ENCODE data around the gene PRDX1.
A peak's percentile ranks its signal among the peaks of the same experiment; 100 is the strongest.

PRDX1 gene

DNA sequence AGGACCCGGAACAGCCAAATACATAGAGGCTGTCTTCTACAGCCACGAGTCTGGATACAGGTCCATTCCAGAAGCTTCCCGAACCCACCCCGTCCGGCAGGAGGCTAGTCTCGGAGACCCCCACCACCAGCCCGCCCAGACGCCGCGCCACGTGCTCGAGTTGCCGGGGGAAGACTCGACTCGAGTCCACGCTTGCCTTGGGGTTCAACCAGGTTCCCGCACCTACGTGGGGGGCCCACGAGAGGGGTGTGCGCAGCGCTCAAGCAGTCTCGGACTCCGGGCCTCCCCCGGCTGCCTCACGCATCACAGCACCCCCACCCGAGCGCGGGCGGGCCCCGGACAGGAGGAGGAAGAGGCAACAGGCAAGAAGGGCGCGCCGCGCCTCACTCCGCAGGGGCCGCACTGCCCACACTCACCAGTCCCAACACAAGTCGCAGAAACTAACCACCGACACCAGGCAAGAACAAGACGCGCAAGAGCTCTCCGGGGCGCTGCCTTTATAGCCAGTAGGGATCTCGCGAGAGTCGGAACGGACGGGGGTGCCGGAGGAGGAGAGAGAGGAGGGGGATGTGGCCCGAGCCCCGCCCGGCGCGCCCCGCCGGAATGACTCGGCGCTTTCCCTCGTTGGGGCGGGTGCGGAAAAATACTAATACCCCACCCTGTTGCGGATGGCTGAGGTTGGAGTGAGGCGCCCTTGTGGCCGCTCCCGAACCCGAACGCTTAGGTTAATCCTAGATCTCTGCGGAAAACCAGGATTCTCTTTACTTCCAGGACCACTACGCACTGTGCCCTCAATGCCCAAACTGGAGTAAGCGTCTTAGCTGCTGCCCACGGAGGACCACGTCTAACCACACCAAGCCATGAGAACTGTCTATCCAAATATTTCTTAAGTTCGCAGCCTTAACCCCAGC, at the start of gene PRDX1:
Gene PRDX1, minus strand, starts transcription at position 472 of the 911 bp plus-strand sequence. CDS start 2,841 bp downstream, outside the sequence.
- peak within 1 kb of the TSS; percentile 98 for H3K4me3 ChIP-seq (ENCODE audit: low read depth, low read length)
- TF ChIP-seq, protein P1, sequence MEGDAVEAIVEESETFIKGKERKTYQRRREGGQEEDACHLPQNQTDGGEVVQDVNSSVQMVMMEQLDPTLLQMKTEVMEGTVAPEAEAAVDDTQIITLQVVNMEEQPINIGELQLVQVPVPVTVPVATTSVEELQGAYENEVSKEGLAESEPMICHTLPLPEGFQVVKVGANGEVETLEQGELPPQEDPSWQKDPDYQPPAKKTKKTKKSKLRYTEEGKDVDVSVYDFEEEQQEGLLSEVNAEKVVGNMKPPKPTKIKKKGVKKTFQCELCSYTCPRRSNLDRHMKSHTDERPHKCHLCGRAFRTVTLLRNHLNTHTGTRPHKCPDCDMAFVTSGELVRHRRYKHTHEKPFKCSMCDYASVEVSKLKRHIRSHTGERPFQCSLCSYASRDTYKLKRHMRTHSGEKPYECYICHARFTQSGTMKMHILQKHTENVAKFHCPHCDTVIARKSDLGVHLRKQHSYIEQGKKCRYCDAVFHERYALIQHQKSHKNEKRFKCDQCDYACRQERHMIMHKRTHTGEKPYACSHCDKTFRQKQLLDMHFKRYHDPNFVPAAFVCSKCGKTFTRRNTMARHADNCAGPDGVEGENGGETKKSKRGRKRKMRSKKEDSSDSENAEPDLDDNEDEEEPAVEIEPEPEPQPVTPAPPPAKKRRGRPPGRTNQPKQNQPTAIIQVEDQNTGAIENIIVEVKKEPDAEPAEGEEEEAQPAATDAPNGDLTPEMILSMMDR (IDR thresholded peaks at IDR 0.05; ENCODE audit: low read depth, low read length), result no peak
- TF ChIP-seq MYC (IDR thresholded peaks at IDR 0.05; ENCODE audit: low read depth, low read length) (peak; percentile 91), POLR2A (IDR thresholded peaks at IDR 0.05; ENCODE audit: extremely low read depth, insufficient read length) (peak; percentile 100)
- TF ChIP-seq, protein P2, sequence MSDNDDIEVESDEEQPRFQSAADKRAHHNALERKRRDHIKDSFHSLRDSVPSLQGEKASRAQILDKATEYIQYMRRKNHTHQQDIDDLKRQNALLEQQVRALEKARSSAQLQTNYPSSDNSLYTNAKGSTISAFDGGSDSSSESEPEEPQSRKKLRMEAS (IDR thresholded peaks at IDR 0.05; ENCODE audit: low read depth, low read length), result peak; percentile 80
- DNase-seq (ENCODE audit: low read depth), result peak; percentile 97

DNA sequence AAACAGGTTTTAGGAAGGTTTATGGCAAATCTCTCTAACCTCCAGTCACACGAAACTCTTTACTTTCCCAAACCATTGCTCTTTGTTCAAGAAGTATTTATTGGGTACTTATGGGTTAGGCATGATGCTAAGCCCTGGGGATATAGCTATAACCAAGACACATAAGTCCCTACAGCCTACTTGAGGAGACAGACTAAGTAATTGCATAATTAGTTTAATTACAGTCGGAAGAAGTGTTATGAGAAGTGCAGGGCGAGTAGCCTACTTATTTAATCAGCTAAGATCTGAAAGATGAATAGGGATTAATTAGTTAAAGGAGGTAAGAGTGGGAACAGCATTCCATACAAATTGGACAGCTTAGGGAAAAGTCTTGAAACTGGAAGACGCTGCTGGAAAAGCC, 48.9 kb upstream of the PRDX1 start:
- TF ChIP-seq, protein P1 (IDR thresholded peaks at IDR 0.05; ENCODE audit: low read depth, low read length), result no peak
- no peak for TF ChIP-seq POLR2A (IDR thresholded peaks at IDR 0.05; ENCODE audit: extremely low read depth, insufficient read length)
- DNase-seq (ENCODE audit: low read depth), result no peak
- no peak overlapping the region for H3K4me3 ChIP-seq (ENCODE audit: low read depth, low read length)

DNA sequence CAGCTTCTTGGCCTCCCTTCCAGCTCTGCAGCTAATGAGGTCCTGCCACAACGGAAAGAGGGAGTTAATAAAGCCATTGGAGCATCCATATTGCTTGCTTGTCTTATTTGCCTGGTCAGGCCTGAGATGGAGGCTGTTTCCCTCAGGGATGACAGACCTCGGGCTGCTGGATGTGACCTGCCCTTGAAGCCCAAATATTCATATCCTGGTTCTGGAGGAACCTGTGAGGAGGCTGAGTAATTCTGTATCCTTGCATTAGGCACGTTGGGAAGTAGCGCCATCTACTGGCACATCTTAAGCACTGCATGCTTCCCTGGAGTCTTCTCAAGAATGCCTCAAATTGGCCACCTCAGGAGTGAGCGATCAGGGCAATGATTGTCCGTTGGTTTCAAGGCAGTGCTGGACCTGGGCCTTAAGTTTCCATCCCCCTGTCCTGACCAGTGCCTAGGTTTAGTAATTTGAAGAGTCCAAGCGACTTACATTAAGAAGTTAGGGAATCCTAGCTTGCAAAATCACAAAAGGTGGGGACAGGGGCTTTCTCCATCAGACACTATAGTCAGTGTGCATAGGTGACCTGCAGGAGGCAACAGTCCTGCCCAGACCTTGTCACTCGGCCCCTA, 48.4 kb upstream of the PRDX1 start:
- H3K4me3 ChIP-seq (ENCODE audit: low read depth, low read length), result no peak overlapping the region
- DNase-seq (ENCODE audit: low read depth), result peak; percentile 81
- TF ChIP-seq MYC (IDR thresholded peaks at IDR 0.05; ENCODE audit: low read depth, low read length) (peak; percentile 13; the same call in 1 of the 2 replicates), POLR2A (IDR thresholded peaks at IDR 0.05; ENCODE audit: extremely low read depth, insufficient read length) (no peak)
- TF ChIP-seq, protein P1 (IDR thresholded peaks at IDR 0.05; ENCODE audit: low read depth, low read length), result peak; percentile 97
- TF ChIP-seq, protein P2 (IDR thresholded peaks at IDR 0.05; ENCODE audit: low read depth, low read length), result peak; percentile 88

DNA sequence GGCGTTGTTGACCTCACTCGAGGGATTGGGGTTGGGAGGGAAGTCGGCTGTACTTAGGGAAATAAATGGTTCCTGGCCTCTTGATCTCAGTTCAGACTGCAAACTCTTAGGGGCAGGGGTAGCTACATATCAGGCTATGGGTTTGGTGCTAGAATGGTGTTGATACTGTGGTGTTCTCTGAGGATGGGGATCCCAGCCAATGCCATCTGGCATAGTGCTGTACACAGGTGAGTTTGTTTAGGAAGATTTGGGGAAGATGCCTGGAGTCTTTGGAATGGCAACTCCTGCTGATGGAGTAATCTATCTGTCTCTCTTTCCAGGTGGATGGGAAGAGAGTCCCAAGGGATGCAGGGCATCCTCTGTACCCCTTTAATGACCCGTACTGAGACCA, 47.9 kb upstream of the PRDX1 start:
- no peak for DNase-seq (ENCODE audit: low read depth)
- no peak for TF ChIP-seq MYC (IDR thresholded peaks at IDR 0.05; ENCODE audit: low read depth, low read length)
- H3K4me3 ChIP-seq (ENCODE audit: low read depth, low read length), result no peak overlapping the region

DNA sequence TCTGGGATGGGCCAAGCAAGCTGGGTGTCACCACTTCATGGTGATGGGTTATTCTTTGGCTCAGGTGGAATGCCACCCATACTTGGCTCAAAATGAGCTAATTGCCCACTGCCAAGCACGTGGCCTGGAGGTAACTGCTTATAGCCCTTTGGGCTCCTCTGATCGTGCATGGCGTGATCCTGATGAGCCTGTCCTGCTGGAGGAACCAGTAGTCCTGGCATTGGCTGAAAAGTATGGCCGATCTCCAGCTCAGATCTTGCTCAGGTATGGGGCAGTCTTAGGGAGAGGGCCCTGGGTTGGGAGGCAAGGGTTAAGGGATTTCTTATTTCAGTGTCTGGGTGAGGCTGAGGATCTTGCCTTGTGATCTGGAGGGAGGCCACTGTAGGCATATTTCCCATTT, 46.7 kb upstream of the PRDX1 start:
- DNase-seq (ENCODE audit: low read depth), result no peak
- H3K4me3 ChIP-seq (ENCODE audit: low read depth, low read length), result no peak overlapping the region
- TF ChIP-seq, protein P1 (IDR thresholded peaks at IDR 0.05; ENCODE audit: low read depth, low read length), result no peak
- TF ChIP-seq, protein P2 (IDR thresholded peaks at IDR 0.05; ENCODE audit: low read depth, low read length), result no peak
- TF ChIP-seq POLR2A (IDR thresholded peaks at IDR 0.05; ENCODE audit: extremely low read depth, insufficient read length) (no peak), MYC (IDR thresholded peaks at IDR 0.05; ENCODE audit: low read depth, low read length) (no peak)

DNA sequence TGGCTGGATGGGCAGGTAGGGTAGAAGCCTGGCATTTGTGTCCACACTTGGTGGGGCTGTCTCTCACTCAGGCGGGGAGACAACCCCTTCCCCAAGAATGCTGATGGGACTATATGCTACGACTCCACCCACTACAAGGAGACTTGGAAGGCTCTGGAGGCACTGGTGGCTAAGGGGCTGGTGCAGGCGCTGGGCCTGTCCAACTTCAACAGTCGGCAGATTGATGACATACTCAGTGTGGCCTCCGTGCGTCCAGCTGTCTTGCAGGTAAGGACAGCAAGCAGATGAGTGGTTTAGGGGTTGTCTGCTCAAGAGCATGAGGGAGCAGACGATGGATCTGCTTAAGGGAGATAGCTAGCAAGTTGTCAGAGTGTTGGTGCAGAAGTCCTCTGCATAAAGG, 46.2 kb upstream of the PRDX1 start:
- TF ChIP-seq MYC (IDR thresholded peaks at IDR 0.05; ENCODE audit: low read depth, low read length), result no peak
- TF ChIP-seq, protein P2 (IDR thresholded peaks at IDR 0.05; ENCODE audit: low read depth, low read length), result no peak
- TF ChIP-seq, protein P1 (IDR thresholded peaks at IDR 0.05; ENCODE audit: low read depth, low read length), result no peak
- no peak for TF ChIP-seq POLR2A (IDR thresholded peaks at IDR 0.05; ENCODE audit: extremely low read depth, insufficient read length)
- DNase-seq (ENCODE audit: low read depth), result no peak
- no peak overlapping the region for H3K4me3 ChIP-seq (ENCODE audit: low read depth, low read length)
